ENCODE measurements around the gene LASP1. TPM values are rescaled to one million over a fixed set of nuclear protein-coding genes. Genes with fewer than 3 reads are reported as not detected.
A peak's percentile ranks its signal among the peaks of the same experiment; 100 is the strongest.

The LASP1 gene
- 100 to 1,000 TPM; 105 to 113 TPM for total RNA-seq

- H3K9me3 Mint-ChIP-seq, result no peaks in the 10 kb centered on the region
- H3K27ac Mint-ChIP-seq, result peak within 1 kb of the TSS; percentile 98
- intact Hi-C loops (cut with micrococcal nuclease), result loop anchor here (1.0 to 10.0 kb wide), 11 partner anchors 16 to 1238 kb away; partner anchors contain the start of genes CWC25, FBXL20, PIP4K2B and PSMB3
- peaks cover 2% of the 10 kb centered on the region for H3K27me3 Mint-ChIP-seq (ENCODE audit: low read depth)
- CTCF ChIA-PET, result interaction anchor here (0.6 to 3.5 kb wide), 14 partner anchors 12 to 283 kb away, joined by 3 to 25 read pairs (median 4); partner anchors contain the start of genes LASP1NB and RPL23
- H3K4me3 Mint-ChIP-seq, result peak within 1 kb of the TSS; percentile 98
- peaks cover 4% of the 10 kb centered on the region for H3K36me3 Mint-ChIP-seq (ENCODE audit: low read depth)
- peak; percentile 88 for DNase-seq
- peaks cover 51% of the 10 kb centered on the region for H3K4me1 Mint-ChIP-seq (ENCODE audit: low read depth)
These were observed at the start of gene LASP1 for GRCh38 chr17:38869526-38870258. TSS of gene LASP1 (plus strand) at chr17:38870058. CDS start at chr17:38870190, 132 bp downstream.

- no peaks in the 10 kb centered on the region for H3K9me3 Mint-ChIP-seq
- peak within 1 kb of the TSS; percentile 91 for H3K4me3 Mint-ChIP-seq
- peaks cover 7% of the 10 kb centered on the region for H3K36me3 Mint-ChIP-seq (ENCODE audit: low read depth)
- peak; percentile 95 for DNase-seq
- intact Hi-C loops (cut with micrococcal nuclease), result loop anchor here (1.0 kb wide), 2 partner anchors 28 to 44 kb away; partner anchors contain the start of gene RPL23
- H3K27me3 Mint-ChIP-seq (ENCODE audit: low read depth), result no peaks in the 10 kb centered on the region
- H3K4me1 Mint-ChIP-seq (ENCODE audit: low read depth), result peaks cover 29% of the 10 kb centered on the region
- CTCF ChIA-PET, result no interaction called here
- peak within 1 kb of the TSS; percentile 99 for H3K27ac Mint-ChIP-seq
These were observed 44.7 kb upstream of the LASP1 start, which contains the start of gene CWC25 for GRCh38 chr17:38824899-38825761. TSS of gene CWC25 (minus strand) at chr17:38825321. CDS start at chr17:38825183, 138 bp downstream.

- peaks cover 24% of the 10 kb centered on the region for H3K4me1 Mint-ChIP-seq (ENCODE audit: low read depth)
- H3K36me3 Mint-ChIP-seq (ENCODE audit: low read depth), result peaks cover 2% of the 10 kb centered on the region
- peak overlapping the region; percentile 91 for H3K4me3 Mint-ChIP-seq
- no peak for DNase-seq
- no peaks in the 10 kb centered on the region for H3K9me3 Mint-ChIP-seq
- intact Hi-C loops (cut with micrococcal nuclease), result loop anchor here (1.0 kb wide), 2 partner anchors 27 to 43 kb away; partner anchors contain the start of gene RPL23
- no peaks in the 10 kb centered on the region for H3K27me3 Mint-ChIP-seq (ENCODE audit: low read depth)
- H3K27ac Mint-ChIP-seq, result peak overlapping the region; percentile 99
- CTCF ChIA-PET, result no interaction called here
These were observed 44.1 kb upstream of the LASP1 start for GRCh38 chr17:38825762-38826247.

- intact Hi-C loops (cut with micrococcal nuclease), result no loop called here
- Mint-ChIP-seq H3K9me3 (no peaks in the 10 kb centered on the region), H3K4me1 (ENCODE audit: low read depth) (peaks cover 5% of the 10 kb centered on the region), H3K36me3 (ENCODE audit: low read depth) (peaks cover 17% of the 10 kb centered on the region), H3K27me3 (ENCODE audit: low read depth) (no peaks in the 10 kb centered on the region), H3K27ac (no peak overlapping the region), H3K4me3 (no peak overlapping the region)
- DNase-seq, result no peak
- CTCF ChIA-PET, result interaction anchor here (1.8 kb wide), 1 partner anchor 309 kb away, joined by 5 read pairs; no protein-coding TSS in a partner anchor
These were observed 25.5 kb upstream of the LASP1 start for GRCh38 chr17:38844261-38844757.

- Mint-ChIP-seq H3K36me3 (ENCODE audit: low read depth) (peaks cover 57% of the 10 kb centered on the region), H3K4me1 (ENCODE audit: low read depth) (peaks cover 33% of the 10 kb centered on the region), H3K27ac (no peak overlapping the region), H3K4me3 (no peak overlapping the region), H3K27me3 (ENCODE audit: low read depth) (no peaks in the 10 kb centered on the region), H3K9me3 (no peaks in the 10 kb centered on the region)
- intact Hi-C loops (cut with micrococcal nuclease), result no loop called here
- DNase-seq, result no peak
- CTCF ChIA-PET, result interaction anchor here (0.9 kb wide), 1 partner anchor 304 kb away, joined by 3 read pairs; no protein-coding TSS in a partner anchor
These were observed 21.3 kb upstream of the LASP1 start for GRCh38 chr17:38848557-38848891.

GRCh38 chr17:38848939-38849605, 20.8 kb upstream of the LASP1 start:
- Mint-ChIP-seq H3K4me1 (ENCODE audit: low read depth) (peaks cover 33% of the 10 kb centered on the region), H3K27me3 (ENCODE audit: low read depth) (no peaks in the 10 kb centered on the region), H3K27ac (peak overlapping the region; percentile 8), H3K36me3 (ENCODE audit: low read depth) (peaks cover 59% of the 10 kb centered on the region), H3K4me3 (no peak overlapping the region), H3K9me3 (no peaks in the 10 kb centered on the region)
- CTCF ChIA-PET, result interaction anchor here (0.6 to 0.9 kb wide), 3 partner anchors 42 to 303 kb away, joined by 3 read pairs; no protein-coding TSS in a partner anchor
- DNase-seq, result no peak
- intact Hi-C loops (cut with micrococcal nuclease), result no loop called here

GRCh38 chr17:38850374-38850773, 19.5 kb upstream of the LASP1 start:
- intact Hi-C loops (cut with micrococcal nuclease), result loop anchor here (5.0 kb wide), 1 partner anchor 302 kb away; the partner anchor contains the start of gene PLXDC1
- Mint-ChIP-seq H3K27me3 (ENCODE audit: low read depth) (no peaks in the 10 kb centered on the region), H3K4me3 (peak overlapping the region; percentile 96), H3K9me3 (no peaks in the 10 kb centered on the region), H3K27ac (peak overlapping the region; percentile 47), H3K36me3 (ENCODE audit: low read depth) (peaks cover 59% of the 10 kb centered on the region), H3K4me1 (ENCODE audit: low read depth) (peaks cover 42% of the 10 kb centered on the region)
- no peak for DNase-seq
- CTCF ChIA-PET, result no interaction called here

- no peak for DNase-seq
- peaks cover 43% of the 10 kb centered on the region for H3K4me1 Mint-ChIP-seq (ENCODE audit: low read depth)
- peak overlapping the region; percentile 99 for H3K27ac Mint-ChIP-seq
- peak overlapping the region; percentile 96 for H3K4me3 Mint-ChIP-seq
- H3K36me3 Mint-ChIP-seq (ENCODE audit: low read depth), result peaks cover 59% of the 10 kb centered on the region
- CTCF ChIA-PET, result interaction anchor here (0.6 to 1.2 kb wide), 2 partner anchors 66 to 302 kb away, joined by 3 to 5 read pairs; no protein-coding TSS in a partner anchor
- H3K9me3 Mint-ChIP-seq, result no peaks in the 10 kb centered on the region
- no peaks in the 10 kb centered on the region for H3K27me3 Mint-ChIP-seq (ENCODE audit: low read depth)
- intact Hi-C loops (cut with micrococcal nuclease), result loop anchor here (5.0 kb wide), 1 partner anchor 301 kb away; the partner anchor contains the start of gene PLXDC1
These were observed 18.4 kb upstream of the LASP1 start for GRCh38 chr17:38851434-38851833.

- Mint-ChIP-seq H3K27ac (peak overlapping the region; percentile 99), H3K27me3 (ENCODE audit: low read depth) (no peaks in the 10 kb centered on the region), H3K9me3 (no peaks in the 10 kb centered on the region), H3K4me1 (ENCODE audit: low read depth) (peaks cover 43% of the 10 kb centered on the region), H3K4me3 (peak overlapping the region; percentile 96), H3K36me3 (ENCODE audit: low read depth) (peaks cover 57% of the 10 kb centered on the region)
- CTCF ChIA-PET, result interaction anchor here (0.6 to 2.3 kb wide), 4 partner anchors 16 to 349 kb away, joined by 3 to 25 read pairs (median 5); partner anchors contain the start of gene LASP1
- DNase-seq, result no peak
- intact Hi-C loops (cut with micrococcal nuclease), result loop anchor here (1.0 to 5.0 kb wide), 7 partner anchors 16 to 299 kb away; partner anchors contain the start of genes CWC25, EPOP, PIP4K2B and PLXDC1
These were observed 17.0 kb upstream of the LASP1 start for GRCh38 chr17:38852771-38853291.

GRCh38 chr17:38853292-38854219, 16.3 kb upstream of the LASP1 start, which contains the start of gene RPL23:
TSS of gene RPL23 (minus strand) at chr17:38853721. CDS start at chr17:38853710, 11 bp downstream.
- no peaks in the 10 kb centered on the region for H3K9me3 Mint-ChIP-seq
- peak within 1 kb of the TSS; percentile 96 for H3K4me3 Mint-ChIP-seq
- DNase-seq, result peak; percentile 95
- peaks cover 43% of the 10 kb centered on the region for H3K4me1 Mint-ChIP-seq (ENCODE audit: low read depth)
- CTCF ChIA-PET, result interaction anchor here (0.6 to 2.3 kb wide), 9 partner anchors 13 to 348 kb away, joined by 3 to 25 read pairs (median 5); partner anchors contain the start of genes LASP1 and LASP1NB
- H3K36me3 Mint-ChIP-seq (ENCODE audit: low read depth), result peaks cover 49% of the 10 kb centered on the region
- H3K27me3 Mint-ChIP-seq (ENCODE audit: low read depth), result no peaks in the 10 kb centered on the region
- peak within 1 kb of the TSS; percentile 99 for H3K27ac Mint-ChIP-seq
- intact Hi-C loops (cut with micrococcal nuclease), result loop anchor here (1.0 to 5.0 kb wide), 8 partner anchors 16 to 299 kb away; partner anchors contain the start of genes CWC25, EPOP, PIP4K2B and PLXDC1

Measured in activated naive CD4-positive, alpha-beta T cell treated with anti-CD3 and anti-CD28 coated beads for 36 hours (primary cell).